Neuron (in vitro differentiated cells): Measurements from ENCODE around the gene RNF169.

Experiments
- H2AFZ ChIP-seq: one replicate; pipeline ENCODE4 v1.6.1; 2013; ENCODE audit warnings: low read depth, mild to moderate bottlenecking, inconsistent platforms, low read length, moderate library complexity
- H3K27me3 ChIP-seq: one replicate; pipeline ENCODE4 v1.6.1; 2013; ENCODE audit warnings: low read length; ENCODE audit not compliant: insufficient read depth
- H3K36me3 ChIP-seq: one replicate; pipeline ENCODE4 v1.6.1; 2013; ENCODE audit warnings: low read length; ENCODE audit not compliant: insufficient read depth
- H3K4me1 ChIP-seq: one replicate; pipeline ENCODE4 v1.6.1; 2013; ENCODE audit warnings: low read length; ENCODE audit not compliant: insufficient read depth
- H3K4me3 ChIP-seq: 2 replicates; pipeline ENCODE4 v1.5.1; 2013; ENCODE audit warnings: mild to moderate bottlenecking, low read length, moderate library complexity
- H3K9me3 ChIP-seq: one replicate; pipeline ENCODE4 v1.6.1; 2013; ENCODE audit warnings: low read length

The RNF169 gene

GRCh38 chr11:74784234-74784633, 35.6 kb downstream of the RNF169 start:
- Histone ChIP-seq H3K4me3 (no peak overlapping the region), H3K4me1 (peaks cover 3% of the 10 kb centered on the region), H3K36me3 (no peaks in the 10 kb centered on the region), H3K9me3 (no peaks in the 10 kb centered on the region), H2AFZ (no peak overlapping the region), H3K27me3 (no peaks in the 10 kb centered on the region)

DNA sequence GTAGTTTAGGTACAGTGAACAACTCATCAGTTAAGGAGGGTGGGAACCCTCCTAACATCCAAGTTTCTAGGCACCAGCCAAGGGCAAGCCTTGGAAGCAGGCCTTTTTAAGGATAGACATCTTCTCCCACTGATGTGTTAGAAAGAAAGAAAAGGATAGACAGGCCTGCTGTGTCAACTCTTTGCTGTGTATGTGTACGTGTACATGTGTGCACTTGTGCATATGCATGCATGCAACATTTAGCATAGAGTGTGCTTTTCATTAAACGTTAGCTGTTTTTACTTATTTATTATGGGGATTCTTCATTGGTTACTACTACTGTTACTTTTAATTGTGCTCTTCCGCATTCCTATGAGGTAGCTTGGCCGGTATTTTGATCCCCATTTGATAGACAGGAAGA, 36.1 kb downstream of the RNF169 start:
- Histone ChIP-seq H3K9me3 (no peaks in the 10 kb centered on the region), H2AFZ (no peak overlapping the region)

DNA sequence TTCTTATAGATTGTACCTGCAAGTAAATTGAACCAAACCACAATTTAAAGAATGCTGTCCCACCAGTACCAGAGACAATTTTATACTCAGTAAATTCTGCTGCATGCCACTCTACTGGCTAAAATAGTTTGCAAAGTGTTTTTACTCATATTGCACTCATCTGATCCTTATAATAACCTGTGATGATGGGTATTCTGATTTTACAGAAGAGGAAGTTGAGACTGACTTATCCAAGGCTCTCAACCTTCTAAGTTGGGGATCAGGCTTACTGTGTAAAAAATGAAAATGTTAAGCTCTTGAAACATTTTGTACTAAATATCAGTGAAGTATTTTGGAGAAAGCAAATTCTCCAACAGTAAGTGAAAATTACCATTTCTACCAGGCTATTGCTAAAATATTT, 37.9 kb downstream of the RNF169 start:
- H3K27me3 ChIP-seq, result no peaks in the 10 kb centered on the region
- H3K4me3 ChIP-seq, result no peak overlapping the region
- no peaks in the 10 kb centered on the region for H3K9me3 ChIP-seq
- peaks cover 23% of the 10 kb centered on the region for H3K36me3 ChIP-seq
- no peaks in the 10 kb centered on the region for H3K4me1 ChIP-seq
- H2AFZ ChIP-seq, result no peak overlapping the region

More for the DNA sequence above, 36.1 kb downstream of the RNF169 start:
- Histone ChIP-seq H3K27me3 (no peaks in the 10 kb centered on the region), H3K4me3 (no peak overlapping the region), H3K36me3 (peaks cover 5% of the 10 kb centered on the region), H3K4me1 (peaks cover 3% of the 10 kb centered on the region)

- Histone ChIP-seq H3K9me3 (peaks cover 1% of the 10 kb centered on the region), H3K4me1 (no peaks in the 10 kb centered on the region), H3K36me3 (peaks cover 42% of the 10 kb centered on the region), H3K27me3 (no peaks in the 10 kb centered on the region), H3K4me3 (no peak overlapping the region), H2AFZ (no peak overlapping the region)
Measured at GRCh38 chr11:74791333-74792100, 42.9 kb downstream of the RNF169 start.

- Histone ChIP-seq H2AFZ (no peak overlapping the region), H3K9me3 (no peaks in the 10 kb centered on the region), H3K36me3 (peaks cover 4% of the 10 kb centered on the region), H3K4me3 (no peak overlapping the region), H3K4me1 (no peaks in the 10 kb centered on the region), H3K27me3 (no peaks in the 10 kb centered on the region)
Measured at GRCh38 chr11:74806267-74806666, 57.6 kb downstream of the RNF169 start.

GRCh38 chr11:74809801-74810200, 61.2 kb downstream of the RNF169 start:
- Histone ChIP-seq H3K4me3 (no peak overlapping the region), H3K4me1 (no peaks in the 10 kb centered on the region), H3K9me3 (no peaks in the 10 kb centered on the region), H3K36me3 (peaks cover 15% of the 10 kb centered on the region), H2AFZ (no peak overlapping the region), H3K27me3 (no peaks in the 10 kb centered on the region)

- Histone ChIP-seq H3K27me3 (no peaks in the 10 kb centered on the region), H3K36me3 (peaks cover 46% of the 10 kb centered on the region), H3K4me3 (no peak overlapping the region), H2AFZ (no peak overlapping the region), H3K9me3 (no peaks in the 10 kb centered on the region), H3K4me1 (peaks cover 7% of the 10 kb centered on the region)
Measured at GRCh38 chr11:74815966-74816365, 67.3 kb downstream of the RNF169 start.

DNA sequence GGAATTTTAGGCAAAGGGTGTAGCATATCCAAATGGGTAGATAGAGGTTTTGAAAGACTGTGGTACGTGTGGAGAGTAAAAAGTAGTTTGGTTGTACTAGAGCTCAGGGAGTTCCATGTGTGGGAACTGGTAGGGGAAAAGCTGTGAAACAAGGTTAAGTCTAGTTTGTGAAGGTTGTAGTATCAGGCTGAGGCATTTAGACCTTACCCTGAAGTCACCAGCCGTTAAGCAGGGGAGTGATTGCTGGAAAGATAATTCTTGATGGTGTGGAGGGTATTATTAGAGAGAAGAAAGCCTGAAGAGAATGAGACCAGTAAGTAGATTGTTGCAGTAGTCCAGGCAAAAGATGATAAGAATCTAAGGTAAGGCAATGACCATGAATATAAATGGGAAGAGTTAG, 68.0 kb downstream of the RNF169 start:
- Histone ChIP-seq H3K4me1 (peaks cover 7% of the 10 kb centered on the region), H2AFZ (no peak overlapping the region), H3K9me3 (no peaks in the 10 kb centered on the region), H3K27me3 (no peaks in the 10 kb centered on the region), H3K36me3 (peaks cover 47% of the 10 kb centered on the region), H3K4me3 (no peak overlapping the region)

DNA sequence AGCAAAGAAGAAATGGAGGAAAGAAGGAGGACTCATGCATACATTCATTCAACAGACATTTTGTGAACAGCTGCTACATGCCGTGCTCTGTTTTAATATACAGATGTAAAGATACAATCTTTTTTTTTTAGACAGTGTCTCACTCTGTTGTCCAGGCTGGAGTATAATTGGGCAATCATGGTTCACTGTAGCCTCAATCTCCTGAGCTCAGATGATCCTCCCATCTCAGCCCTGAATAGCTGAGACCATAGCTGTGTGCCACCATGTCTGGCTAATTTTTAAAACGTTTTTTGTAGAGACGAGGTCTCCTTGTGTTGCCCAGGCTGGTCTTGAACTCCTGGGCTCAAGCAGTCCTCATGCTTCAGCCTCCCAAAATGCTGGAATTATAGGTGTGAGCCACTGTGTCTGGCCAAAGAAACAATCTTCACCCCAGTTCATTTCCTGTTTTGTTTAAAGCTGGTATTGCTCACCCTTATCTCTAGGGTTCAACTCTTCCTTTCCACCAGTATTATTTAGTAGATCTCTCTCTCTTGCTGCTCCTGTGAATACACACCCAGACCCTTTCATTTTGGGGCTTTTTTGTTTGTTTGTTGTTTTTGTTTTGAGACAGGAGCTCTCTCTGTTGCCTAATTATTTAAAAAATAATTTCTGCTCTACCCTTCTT, 69.8 kb downstream of the RNF169 start:
- Histone ChIP-seq H2AFZ (no peak overlapping the region), H3K9me3 (peaks cover 5% of the 10 kb centered on the region), H3K36me3 (peaks cover 49% of the 10 kb centered on the region), H3K27me3 (no peaks in the 10 kb centered on the region), H3K4me3 (no peak overlapping the region), H3K4me1 (peaks cover 7% of the 10 kb centered on the region)

DNA sequence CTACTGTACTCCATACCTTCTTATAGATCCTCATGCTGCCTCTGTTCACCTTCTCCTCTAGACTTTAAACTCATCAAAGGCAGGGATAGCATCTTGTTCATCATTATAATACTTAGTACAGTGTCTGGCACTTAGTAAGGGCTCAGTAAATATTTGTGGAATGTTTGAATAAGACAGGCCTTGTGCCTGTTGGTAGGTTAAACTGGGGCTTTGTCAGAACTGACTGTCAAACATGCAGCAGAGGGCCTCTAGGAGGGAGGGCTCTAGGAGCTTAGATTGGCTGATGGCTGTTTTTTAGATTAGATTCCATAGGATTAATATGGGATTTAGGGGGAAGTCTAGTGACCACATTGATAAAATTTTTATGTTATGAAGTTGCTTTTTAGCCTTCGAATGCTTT, 70.8 kb downstream of the RNF169 start:
- Histone ChIP-seq H2AFZ (no peak overlapping the region), H3K27me3 (no peaks in the 10 kb centered on the region), H3K9me3 (peaks cover 8% of the 10 kb centered on the region), H3K4me3 (no peak overlapping the region), H3K36me3 (peaks cover 46% of the 10 kb centered on the region), H3K4me1 (peaks cover 7% of the 10 kb centered on the region)

GRCh38 chr11:74820763-74821162, 72.1 kb downstream of the RNF169 start:
- peaks cover 19% of the 10 kb centered on the region for H3K9me3 ChIP-seq
- peaks cover 50% of the 10 kb centered on the region for H3K36me3 ChIP-seq
- no peak overlapping the region for H3K4me3 ChIP-seq
- peaks cover 3% of the 10 kb centered on the region for H3K4me1 ChIP-seq
- H3K27me3 ChIP-seq, result no peaks in the 10 kb centered on the region
- H2AFZ ChIP-seq, result no peak overlapping the region

DNA sequence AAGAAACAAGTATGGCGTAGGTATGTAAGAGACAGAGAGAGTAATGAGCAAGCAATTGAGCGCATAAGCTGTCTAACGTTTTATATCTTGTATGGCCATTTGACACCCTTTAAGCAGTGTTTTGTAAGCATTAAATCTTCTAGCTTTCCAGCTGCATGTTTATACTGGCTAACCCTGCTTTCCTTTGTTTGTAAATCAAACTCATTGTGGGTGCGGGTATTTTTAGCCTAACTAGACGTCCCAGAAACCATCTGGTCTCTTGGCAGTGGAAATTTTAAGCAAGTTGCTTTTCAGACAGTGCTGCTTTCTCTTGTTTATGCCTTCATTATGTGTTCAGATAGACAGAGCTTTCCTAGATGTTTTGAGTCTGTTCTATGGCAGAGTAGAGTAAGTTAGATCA, 73.5 kb downstream of the RNF169 start:
- Histone ChIP-seq H2AFZ (no peak overlapping the region), H3K36me3 (peaks cover 58% of the 10 kb centered on the region), H3K9me3 (peaks cover 34% of the 10 kb centered on the region), H3K27me3 (no peaks in the 10 kb centered on the region), H3K4me1 (no peaks in the 10 kb centered on the region), H3K4me3 (no peak overlapping the region)

GRCh38 chr11:74824285-74824982, 75.8 kb downstream of the RNF169 start:
- Histone ChIP-seq H2AFZ (no peak overlapping the region), H3K36me3 (peaks cover 47% of the 10 kb centered on the region), H3K27me3 (no peaks in the 10 kb centered on the region), H3K4me3 (no peak overlapping the region), H3K9me3 (peaks cover 34% of the 10 kb centered on the region), H3K4me1 (no peaks in the 10 kb centered on the region)
